Esophagus squamous epithelium (tissue), 4 donors: ENCODE results near the gene THAP4.

ENCODE experiments used
- CTCF ChIP-seq, 6 experiments: fragments of 450-650 bp in 4 of 6; fragments of 200-600 bp in 2 of 6; sonication (generic) in 2 of 6; IDR thresholded peaks; one replicate each; pipeline ENCODE4 v1.5.1; 2016 to 2019; ENCODE audit warnings: antibody characterized with exemption in 6 of 6, mild to moderate bottlenecking in 4 of 6, moderate library complexity in 4 of 6
- POLR2A ChIP-seq, 4 donors: fragments of 450-650 bp; IDR thresholded peaks; one replicate each; pipeline ENCODE4 v1.6.1; 2017; ENCODE audit warnings: antibody characterized with exemption in 4 of 4, mild to moderate bottlenecking in 4 of 4, moderate library complexity in 3 of 4

DNA sequence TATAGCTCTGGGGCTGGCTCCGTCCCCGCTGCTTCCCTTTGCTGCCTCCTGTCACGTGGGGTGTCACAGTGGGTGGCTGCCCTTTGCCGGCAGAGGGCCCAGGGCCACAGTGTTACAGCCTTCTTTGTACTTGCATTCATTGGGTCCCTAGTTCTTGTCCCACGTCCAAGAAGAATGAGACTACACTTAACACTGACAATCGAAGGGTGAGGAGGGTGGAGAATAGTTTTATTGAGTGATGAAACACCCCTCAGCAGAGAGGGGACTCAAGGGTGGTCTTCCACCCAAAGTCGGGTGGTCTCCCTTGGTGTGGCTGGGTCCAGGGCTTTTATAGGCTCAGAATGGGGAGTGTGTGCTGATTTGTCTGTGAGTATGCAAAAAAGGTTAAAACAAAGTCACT lies 2.4 kb upstream of the THAP4 start:
- TF ChIP-seq POLR2A (IDR thresholded peaks at IDR 0.05) (no peak), CTCF (IDR thresholded peaks at IDR 0.05) (no peak)
